ENCODE measurements around the gene WDR7.

Gene WDR7

GRCh38 chr18:56899660-56900059 is 248.5 kb downstream of the WDR7 start:
- Histone ChIP-seq H3K9ac (ENCODE audit: low read depth, low read length) (no peak overlapping the region), H3K27me3 (ENCODE audit: control insufficient read depth, insufficient read depth, low read length) (no peaks in the 10 kb centered on the region), H3K9me3 (ENCODE audit: control insufficient read depth, insufficient read depth, low read length) (no peaks in the 10 kb centered on the region), H3K36me3 (ENCODE audit: control insufficient read depth, insufficient read depth, low read length) (no peaks in the 10 kb centered on the region), H3K4me1 (ENCODE audit: control insufficient read depth, insufficient read depth, low read length) (peaks cover 6% of the 10 kb centered on the region), H3K4me3 (ENCODE audit: low read depth, low read length) (no peak overlapping the region)

- Histone ChIP-seq H3K36me3 (ENCODE audit: control insufficient read depth, insufficient read depth, low read length) (no peaks in the 10 kb centered on the region), H3K27me3 (ENCODE audit: control insufficient read depth, insufficient read depth, low read length) (no peaks in the 10 kb centered on the region), H3K4me1 (ENCODE audit: control insufficient read depth, insufficient read depth, low read length) (peaks cover 6% of the 10 kb centered on the region), H3K9ac (ENCODE audit: low read depth, low read length) (no peak overlapping the region), H3K9me3 (ENCODE audit: control insufficient read depth, insufficient read depth, low read length) (no peaks in the 10 kb centered on the region), H3K4me3 (ENCODE audit: low read depth, low read length) (no peak overlapping the region)
These were observed 249.3 kb downstream of the WDR7 start for GRCh38 chr18:56900195-56901094.

- no peaks in the 10 kb centered on the region for H3K9me3 ChIP-seq (ENCODE audit: control insufficient read depth, insufficient read depth, low read length)
- no peak overlapping the region for H3K4me3 ChIP-seq (ENCODE audit: low read depth, low read length)
- H3K36me3 ChIP-seq (ENCODE audit: control insufficient read depth, insufficient read depth, low read length), result no peaks in the 10 kb centered on the region
- no peak overlapping the region for H3K9ac ChIP-seq (ENCODE audit: low read depth, low read length)
- H3K4me1 ChIP-seq (ENCODE audit: control insufficient read depth, insufficient read depth, low read length), result peaks cover 6% of the 10 kb centered on the region
- no peaks in the 10 kb centered on the region for H3K27me3 ChIP-seq (ENCODE audit: control insufficient read depth, insufficient read depth, low read length)
These were observed 250.8 kb downstream of the WDR7 start for GRCh38 chr18:56901919-56902318.

- Histone ChIP-seq H3K36me3 (ENCODE audit: control insufficient read depth, insufficient read depth, low read length) (no peaks in the 10 kb centered on the region), H3K9me3 (ENCODE audit: control insufficient read depth, insufficient read depth, low read length) (no peaks in the 10 kb centered on the region), H3K4me1 (ENCODE audit: control insufficient read depth, insufficient read depth, low read length) (peaks cover 6% of the 10 kb centered on the region), H3K27me3 (ENCODE audit: control insufficient read depth, insufficient read depth, low read length) (no peaks in the 10 kb centered on the region), H3K9ac (ENCODE audit: low read depth, low read length) (no peak overlapping the region), H3K4me3 (ENCODE audit: low read depth, low read length) (no peak overlapping the region)
These were observed 251.5 kb downstream of the WDR7 start for GRCh38 chr18:56902653-56903052.

GRCh38 chr18:56903686-56904085 is 252.5 kb downstream of the WDR7 start:
- H3K9me3 ChIP-seq (ENCODE audit: control insufficient read depth, insufficient read depth, low read length), result no peaks in the 10 kb centered on the region
- no peaks in the 10 kb centered on the region for H3K27me3 ChIP-seq (ENCODE audit: control insufficient read depth, insufficient read depth, low read length)
- H3K4me3 ChIP-seq (ENCODE audit: low read depth, low read length), result no peak overlapping the region
- H3K4me1 ChIP-seq (ENCODE audit: control insufficient read depth, insufficient read depth, low read length), result peaks cover 6% of the 10 kb centered on the region
- H3K9ac ChIP-seq (ENCODE audit: low read depth, low read length), result no peak overlapping the region
- H3K36me3 ChIP-seq (ENCODE audit: control insufficient read depth, insufficient read depth, low read length), result no peaks in the 10 kb centered on the region

GRCh38 chr18:56907771-56908170 is 256.6 kb downstream of the WDR7 start:
- no peak overlapping the region for H3K9ac ChIP-seq (ENCODE audit: low read depth, low read length)
- H3K27me3 ChIP-seq (ENCODE audit: control insufficient read depth, insufficient read depth, low read length), result no peaks in the 10 kb centered on the region
- no peaks in the 10 kb centered on the region for H3K36me3 ChIP-seq (ENCODE audit: control insufficient read depth, insufficient read depth, low read length)
- no peaks in the 10 kb centered on the region for H3K9me3 ChIP-seq (ENCODE audit: control insufficient read depth, insufficient read depth, low read length)
- no peak overlapping the region for H3K4me3 ChIP-seq (ENCODE audit: low read depth, low read length)
- no peaks in the 10 kb centered on the region for H3K4me1 ChIP-seq (ENCODE audit: control insufficient read depth, insufficient read depth, low read length)

GRCh38 chr18:56910237-56910636 is 259.1 kb downstream of the WDR7 start:
- Histone ChIP-seq H3K36me3 (ENCODE audit: control insufficient read depth, insufficient read depth, low read length) (no peaks in the 10 kb centered on the region), H3K4me3 (ENCODE audit: low read depth, low read length) (no peak overlapping the region), H3K9me3 (ENCODE audit: control insufficient read depth, insufficient read depth, low read length) (no peaks in the 10 kb centered on the region), H3K9ac (ENCODE audit: low read depth, low read length) (no peak overlapping the region), H3K4me1 (ENCODE audit: control insufficient read depth, insufficient read depth, low read length) (no peaks in the 10 kb centered on the region), H3K27me3 (ENCODE audit: control insufficient read depth, insufficient read depth, low read length) (no peaks in the 10 kb centered on the region)

GRCh38 chr18:56910967-56911366 is 259.8 kb downstream of the WDR7 start:
- no peak overlapping the region for H3K4me3 ChIP-seq (ENCODE audit: low read depth, low read length)
- H3K9ac ChIP-seq (ENCODE audit: low read depth, low read length), result no peak overlapping the region
- H3K9me3 ChIP-seq (ENCODE audit: control insufficient read depth, insufficient read depth, low read length), result no peaks in the 10 kb centered on the region
- no peaks in the 10 kb centered on the region for H3K4me1 ChIP-seq (ENCODE audit: control insufficient read depth, insufficient read depth, low read length)
- no peaks in the 10 kb centered on the region for H3K27me3 ChIP-seq (ENCODE audit: control insufficient read depth, insufficient read depth, low read length)
- H3K36me3 ChIP-seq (ENCODE audit: control insufficient read depth, insufficient read depth, low read length), result no peaks in the 10 kb centered on the region

GRCh38 chr18:56913941-56914340 is 262.8 kb downstream of the WDR7 start:
- no peaks in the 10 kb centered on the region for H3K27me3 ChIP-seq (ENCODE audit: control insufficient read depth, insufficient read depth, low read length)
- H3K9me3 ChIP-seq (ENCODE audit: control insufficient read depth, insufficient read depth, low read length), result no peaks in the 10 kb centered on the region
- no peak overlapping the region for H3K9ac ChIP-seq (ENCODE audit: low read depth, low read length)
- H3K36me3 ChIP-seq (ENCODE audit: control insufficient read depth, insufficient read depth, low read length), result no peaks in the 10 kb centered on the region
- H3K4me1 ChIP-seq (ENCODE audit: control insufficient read depth, insufficient read depth, low read length), result peaks cover under 1% of the 10 kb centered on the region
- H3K4me3 ChIP-seq (ENCODE audit: low read depth, low read length), result no peak overlapping the region

- H3K9me3 ChIP-seq (ENCODE audit: control insufficient read depth, insufficient read depth, low read length), result no peaks in the 10 kb centered on the region
- no peak overlapping the region for H3K9ac ChIP-seq (ENCODE audit: low read depth, low read length)
- H3K36me3 ChIP-seq (ENCODE audit: control insufficient read depth, insufficient read depth, low read length), result no peaks in the 10 kb centered on the region
- H3K4me1 ChIP-seq (ENCODE audit: control insufficient read depth, insufficient read depth, low read length), result peaks cover 3% of the 10 kb centered on the region
- no peaks in the 10 kb centered on the region for H3K27me3 ChIP-seq (ENCODE audit: control insufficient read depth, insufficient read depth, low read length)
- no peak overlapping the region for H3K4me3 ChIP-seq (ENCODE audit: low read depth, low read length)
These were observed 268.0 kb downstream of the WDR7 start for GRCh38 chr18:56919190-56919589.

- Histone ChIP-seq H3K9me3 (ENCODE audit: control insufficient read depth, insufficient read depth, low read length) (no peaks in the 10 kb centered on the region), H3K4me1 (ENCODE audit: control insufficient read depth, insufficient read depth, low read length) (peaks cover 3% of the 10 kb centered on the region), H3K27me3 (ENCODE audit: control insufficient read depth, insufficient read depth, low read length) (no peaks in the 10 kb centered on the region), H3K36me3 (ENCODE audit: control insufficient read depth, insufficient read depth, low read length) (no peaks in the 10 kb centered on the region), H3K4me3 (ENCODE audit: low read depth, low read length) (no peak overlapping the region), H3K9ac (ENCODE audit: low read depth, low read length) (no peak overlapping the region)
These were observed 270.8 kb downstream of the WDR7 start for GRCh38 chr18:56921896-56922480.

GRCh38 chr18:56926734-56927133 is 275.6 kb downstream of the WDR7 start:
- H3K4me3 ChIP-seq (ENCODE audit: low read depth, low read length), result no peak overlapping the region
- no peaks in the 10 kb centered on the region for H3K36me3 ChIP-seq (ENCODE audit: control insufficient read depth, insufficient read depth, low read length)
- no peaks in the 10 kb centered on the region for H3K9me3 ChIP-seq (ENCODE audit: control insufficient read depth, insufficient read depth, low read length)
- H3K4me1 ChIP-seq (ENCODE audit: control insufficient read depth, insufficient read depth, low read length), result no peaks in the 10 kb centered on the region
- H3K9ac ChIP-seq (ENCODE audit: low read depth, low read length), result no peak overlapping the region
- H3K27me3 ChIP-seq (ENCODE audit: control insufficient read depth, insufficient read depth, low read length), result no peaks in the 10 kb centered on the region

All from iPS-15b (cell line).